HTERT RPE-1 (cell line): ENCODE results near the gene TRPV5.

Experiments
- in situ Hi-C: fragments of 300-500 bp; cut with MboI; formaldehyde crosslinking; loops from 4 replicates; pipeline ENCODE4 v1.14.3; 2020; ENCODE audit warnings: low sequenced_read_pairs

The TRPV5 gene

DNA sequence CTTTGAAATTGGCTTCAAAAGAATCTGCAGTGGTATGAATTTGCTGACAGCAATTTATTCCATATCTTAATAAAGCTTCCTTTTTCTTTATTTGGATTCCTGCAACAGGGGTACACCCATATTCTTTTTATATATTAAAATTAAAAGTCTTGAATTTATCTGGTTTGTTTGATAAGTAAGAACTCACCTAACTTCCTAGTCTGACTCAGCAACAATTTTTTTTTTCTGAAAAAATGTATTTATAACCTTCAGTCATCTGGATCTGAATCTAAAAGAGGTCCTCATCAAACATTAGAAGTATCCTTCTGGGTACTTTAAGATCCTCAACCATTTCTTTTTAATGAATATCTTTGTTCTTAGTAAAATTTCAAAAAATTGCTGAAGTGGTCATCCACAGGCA is 74.1 kb downstream of the TRPV5 start:
- in situ Hi-C loops: no loop called here
